Stimulated activated CD4-positive, alpha-beta T cell treated with anti-CD3 and anti-CD28 coated beads, Interleukin-1b, Interleukin-23, amount 100 ng/mL, for 4 hours (primary cell): ENCODE data around the gene FAM53A.
A peak's percentile ranks its signal among the peaks of the same experiment; 100 is the strongest.

Experiments used
- DNase-seq, 2 donors: peaks; one replicate each; pipeline ENCODE4 v3.0.0-alpha.2; 2020; ENCODE audit warnings: low read depth in 2 of 2

Gene FAM53A

GRCh38 chr4:1639299-1639868 lies 44.7 kb downstream of the FAM53A start:
- no peak for DNase-seq

DNA sequence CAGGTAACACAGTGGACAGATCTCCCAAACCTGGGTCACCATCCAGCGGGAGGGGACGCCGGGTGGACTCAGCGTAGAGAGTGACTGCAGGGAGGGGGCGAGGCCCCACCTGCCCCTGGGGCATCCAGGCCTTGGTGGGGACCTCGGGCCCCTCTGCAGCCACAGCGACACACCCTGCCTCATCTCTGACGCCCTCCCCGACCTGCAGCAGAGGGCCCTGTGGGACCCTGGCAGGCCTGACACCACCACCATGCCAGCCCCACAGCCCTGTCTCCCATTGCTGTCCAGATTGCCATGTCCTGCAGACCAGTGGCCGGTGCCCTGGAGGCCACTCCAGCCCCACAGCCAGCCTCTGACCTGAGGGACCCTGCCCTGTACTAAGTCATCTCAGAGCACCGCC lies 45.2 kb downstream of the FAM53A start:
- DNase-seq: no peak

DNA sequence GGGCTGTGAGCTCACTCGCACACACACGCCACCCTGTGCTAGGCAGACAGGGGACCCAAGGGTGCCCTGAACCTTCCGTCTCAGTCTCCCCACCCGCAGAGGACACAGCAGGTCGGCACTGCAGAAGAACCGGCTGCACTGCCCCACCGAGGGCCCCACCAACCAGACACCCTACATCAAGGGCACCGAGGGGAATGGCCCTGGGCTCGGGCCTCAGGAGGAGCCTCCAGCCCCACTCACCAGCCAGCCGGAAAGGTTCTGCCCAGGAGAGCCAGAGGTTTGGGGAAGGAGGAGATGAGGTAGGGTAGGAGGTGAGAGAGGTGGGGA lies 45.9 kb downstream of the FAM53A start:
- DNase-seq: no peak

GRCh38 chr4:1637580-1638271 lies 46.4 kb downstream of the FAM53A start:
- no peak for DNase-seq

GRCh38 chr4:1636490-1637211 lies 47.5 kb downstream of the FAM53A start:
- no peak for DNase-seq

GRCh38 chr4:1635464-1635863 lies 48.6 kb downstream of the FAM53A start:
- DNase-seq: no peak

- DNase-seq: no peak
Observed at GRCh38 chr4:1633993-1634392, 50.1 kb downstream of the FAM53A start.

DNA sequence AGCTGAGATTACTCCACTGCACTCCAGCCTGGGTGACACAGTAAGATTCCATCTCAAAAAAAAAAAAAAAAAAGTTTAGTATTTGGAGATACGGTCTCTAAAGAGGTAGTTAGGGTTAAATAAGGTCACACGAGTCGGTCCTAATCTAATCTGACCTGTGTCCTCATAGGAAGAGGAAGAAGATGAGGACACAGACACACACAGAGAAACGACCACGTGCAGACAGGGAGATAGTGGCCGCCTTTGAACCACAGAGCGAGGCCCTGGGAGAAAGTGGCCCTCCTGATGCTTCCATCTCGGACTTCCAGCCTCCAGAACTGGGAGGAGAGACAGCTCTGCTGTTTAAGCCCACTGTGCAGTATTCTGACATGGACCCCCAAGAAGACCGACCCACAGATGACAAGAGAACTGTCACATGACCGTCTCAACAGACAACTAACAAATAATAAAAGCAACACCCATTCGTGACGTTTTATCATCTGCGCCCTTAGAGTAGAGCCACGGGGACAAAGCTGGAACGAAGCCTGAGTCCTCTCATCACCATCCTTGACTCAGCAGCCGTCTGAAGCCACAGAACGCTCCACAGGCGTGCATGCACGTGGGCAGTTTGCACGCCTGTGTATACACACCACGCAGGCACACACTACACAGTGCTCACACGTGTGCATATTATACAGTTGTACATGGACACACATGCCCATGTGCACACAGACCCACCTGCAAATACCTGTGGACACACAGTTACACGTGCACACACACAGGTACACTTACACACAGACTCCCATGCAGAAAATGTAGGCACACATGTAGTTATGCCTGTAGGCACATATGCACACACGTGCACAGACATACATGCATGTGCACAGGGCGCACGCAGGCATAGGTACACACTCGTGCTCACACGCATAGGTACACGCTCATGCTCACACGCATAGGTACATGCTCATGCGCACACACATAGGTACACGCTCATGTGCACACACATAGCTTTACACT lies 51.7 kb downstream of the FAM53A start:
- no peak for DNase-seq

DNA sequence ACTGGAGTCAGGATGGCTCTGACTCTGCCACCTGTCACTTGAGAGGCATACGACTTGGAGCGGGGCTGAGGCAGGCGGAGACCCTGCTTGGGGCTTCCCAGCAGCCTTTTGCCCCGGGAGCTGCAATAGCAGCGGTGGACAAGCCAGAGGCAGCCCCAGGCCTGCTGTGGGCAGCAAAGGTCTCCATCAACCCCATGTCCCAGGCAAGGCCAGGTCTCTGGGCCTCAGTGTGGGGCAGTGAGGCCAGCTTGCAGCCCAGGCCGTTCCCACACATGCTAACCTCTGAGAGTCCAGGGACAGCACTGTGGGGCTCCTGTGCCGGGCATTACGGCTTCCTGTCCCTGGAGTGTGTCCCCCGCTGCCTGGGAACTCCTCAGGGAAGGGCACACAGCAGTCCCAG lies 53.0 kb downstream of the FAM53A start:
- DNase-seq: no peak

GRCh38 chr4:1630266-1630665 lies 53.8 kb downstream of the FAM53A start:
- DNase-seq: no peak

DNA sequence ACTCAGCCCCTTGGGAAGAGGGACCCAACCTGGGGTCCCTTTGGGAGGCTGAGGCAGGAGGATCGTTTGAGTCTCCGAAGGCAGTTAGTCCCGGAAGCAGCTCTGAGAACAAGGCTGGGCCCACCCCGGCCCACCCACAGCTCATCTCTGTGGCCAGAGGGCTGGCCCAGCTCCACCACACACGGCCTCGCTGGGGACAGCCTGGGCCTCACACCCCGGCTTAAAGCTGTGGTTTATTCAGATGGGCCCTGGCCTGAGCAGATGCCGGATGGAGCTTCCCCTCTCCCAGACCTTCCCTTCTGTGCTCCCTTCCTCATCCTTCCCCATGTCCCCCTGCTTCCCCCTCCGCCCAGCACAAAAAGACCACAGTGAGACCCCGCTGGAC lies 54.4 kb downstream of the FAM53A start:
- no peak for DNase-seq

DNA sequence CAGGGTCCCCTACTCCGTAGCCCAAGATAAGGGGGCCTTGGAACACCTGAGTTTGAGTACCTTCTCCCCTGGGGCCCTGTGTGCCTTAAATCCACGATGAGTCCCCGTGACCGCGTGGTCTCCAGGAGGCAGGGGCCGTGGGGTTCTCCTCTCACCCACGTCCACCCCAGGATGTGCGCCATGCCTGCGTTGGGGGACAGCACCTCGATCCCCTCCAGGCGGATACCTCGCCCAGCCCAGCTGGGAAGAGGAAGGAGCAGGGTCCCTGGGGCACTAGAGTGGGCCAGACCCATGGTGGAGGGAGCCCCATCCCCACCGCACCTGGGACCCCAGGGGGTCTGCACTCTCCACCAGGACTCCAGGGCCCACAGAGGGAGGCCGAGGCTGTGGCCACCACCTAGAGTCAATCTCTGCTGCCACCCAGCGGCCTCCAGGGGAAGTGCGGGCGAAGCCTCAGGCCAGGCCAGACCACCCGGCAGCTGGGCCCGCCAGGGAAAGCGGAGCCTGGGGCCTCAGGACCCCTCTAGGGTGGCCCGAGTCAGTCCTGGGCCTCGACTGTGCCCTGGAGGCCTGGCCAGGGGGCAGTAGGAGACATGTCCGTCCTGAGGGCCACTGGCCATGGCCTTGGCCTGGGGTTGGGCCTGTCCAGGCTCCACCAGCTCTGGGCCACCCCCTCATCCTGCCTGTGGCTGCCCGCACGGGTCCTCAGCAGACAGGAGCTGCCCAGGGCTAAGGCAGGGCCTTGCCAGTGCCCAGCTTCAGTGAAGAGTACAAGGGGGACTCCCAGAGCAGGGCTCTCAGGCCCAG lies 55.0 kb downstream of the FAM53A start:
- DNase-seq: peak; percentile 54 to 61

DNA sequence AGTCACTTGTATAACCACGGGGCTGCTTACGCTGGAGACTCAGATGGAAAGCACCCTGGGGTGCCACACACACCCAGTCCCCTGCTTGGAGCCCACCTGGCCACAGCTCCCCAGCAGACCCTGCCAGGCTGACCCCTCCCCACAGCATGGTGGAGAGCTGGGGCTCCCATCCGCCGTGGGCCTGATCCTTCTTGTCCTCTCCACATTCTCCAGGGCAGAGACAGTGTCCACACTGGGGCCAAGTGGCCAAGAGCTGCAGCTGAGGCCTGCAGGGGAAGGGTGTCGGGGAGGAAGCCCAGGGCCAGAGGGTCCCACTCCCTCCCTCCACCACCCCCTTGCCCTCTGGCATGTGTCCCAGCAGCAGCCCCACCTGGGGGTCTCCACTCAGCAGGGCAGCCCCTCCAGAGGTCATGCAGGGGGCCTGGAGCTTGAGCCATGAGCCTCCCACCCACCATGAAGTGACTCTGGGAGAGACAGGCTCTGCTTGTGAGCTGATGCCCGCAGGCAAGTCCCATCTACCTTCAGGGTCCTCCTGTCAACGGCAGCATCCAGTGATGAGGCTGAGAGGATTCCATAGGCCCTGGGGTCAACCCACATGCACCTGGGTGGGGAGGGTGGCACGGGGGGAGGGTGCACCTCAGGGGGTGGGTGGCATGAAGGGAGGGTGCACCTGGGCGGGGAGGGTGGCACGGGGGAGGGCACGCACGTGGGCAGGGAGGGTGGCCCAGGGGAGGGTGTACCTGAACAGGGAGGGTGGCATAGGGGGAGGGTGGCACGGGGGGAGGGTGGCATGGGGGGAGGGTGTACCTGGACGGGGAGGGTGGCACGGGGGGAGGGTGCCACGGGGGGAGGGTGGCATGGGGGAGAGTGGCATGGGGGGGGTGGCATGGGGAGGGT lies 56.4 kb downstream of the FAM53A start:
- DNase-seq: no peak

- no peak for DNase-seq
Observed at GRCh38 chr4:1626941-1627340, 57.2 kb downstream of the FAM53A start.

DNA sequence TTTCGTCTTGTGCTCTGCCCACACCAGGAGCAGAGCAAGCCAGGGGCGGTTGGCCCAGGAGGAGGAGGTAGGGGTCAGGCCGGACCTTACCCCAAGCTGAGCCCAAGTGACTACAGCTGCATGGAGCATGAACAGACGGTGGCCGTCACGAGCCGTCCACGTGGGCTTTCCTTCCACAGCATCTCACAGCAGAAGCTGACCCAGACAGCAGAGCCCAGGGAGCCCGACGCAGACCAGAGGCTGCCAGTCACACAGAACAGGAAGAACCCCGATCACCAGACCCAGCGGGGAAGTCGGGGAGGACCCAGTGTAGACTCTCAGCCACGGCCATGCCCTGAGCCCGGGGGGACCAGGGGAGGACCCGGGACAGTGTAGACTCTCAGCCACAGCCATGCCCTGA lies 58.0 kb downstream of the FAM53A start:
- DNase-seq: no peak

GRCh38 chr4:1625600-1626138 lies 58.4 kb downstream of the FAM53A start:
- no peak for DNase-seq

- no peak for DNase-seq
Observed at GRCh38 chr4:1624519-1624910, 59.6 kb downstream of the FAM53A start.

DNA sequence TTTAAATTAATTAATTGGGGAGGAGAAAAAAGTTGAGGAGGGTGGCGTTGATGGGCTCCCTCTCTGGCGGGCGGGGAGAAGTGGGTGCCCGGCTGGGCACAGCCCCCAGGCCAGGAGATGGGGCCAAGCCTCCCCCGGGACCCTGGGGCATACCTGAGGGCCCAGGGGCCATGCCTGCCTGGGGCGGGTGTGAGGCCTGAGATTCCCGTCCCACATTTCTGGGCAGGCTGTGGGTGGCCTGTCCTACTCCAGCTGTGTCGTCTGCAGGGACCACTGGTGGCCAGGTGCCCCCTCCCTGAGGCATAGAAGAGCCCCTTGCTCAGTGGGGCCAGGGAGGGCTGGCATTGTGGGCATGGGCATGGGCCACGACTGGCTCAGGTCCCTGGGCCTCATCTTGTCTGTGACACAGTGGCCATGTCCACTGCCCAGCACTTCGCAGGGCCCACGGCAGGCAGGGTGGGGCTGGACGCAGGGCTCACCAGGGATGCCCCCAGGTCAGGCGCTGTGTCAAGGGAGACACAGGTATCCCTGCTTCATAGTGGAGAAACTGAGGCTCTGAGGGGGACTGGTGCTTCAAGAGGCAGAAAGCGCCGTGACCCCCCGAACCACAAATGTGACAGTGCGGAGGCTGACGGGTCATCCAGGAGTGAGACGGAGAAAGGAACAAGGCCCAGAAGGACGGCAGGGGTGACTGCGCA lies 60.1 kb downstream of the FAM53A start:
- DNase-seq: no peak

- DNase-seq: no peak
Observed at GRCh38 chr4:1623400-1623799, 60.7 kb downstream of the FAM53A start.
